Calu3 (cell line): ENCODE results near the gene DYDC1. TPM values are rescaled to one million over a fixed set of nuclear protein-coding genes. Genes with fewer than 3 reads are reported as not detected.
"Not testable (repeated sequence)": the region's sequence is repeated elsewhere in the genome, so short reads cannot be mapped to it uniquely, and the experiment has no call there.

Experiments
- BruUV-seq: library from RNA; stranded (reverse); fragments of 400-500 nt; replicated peaks from 2 replicates; lab custom pipeline; 2021; lab: Mats Ljungman, UMichigan
- CTCF ChIA-PET: fragments of 300-600 bp; sonication (Branson Sonifier 250); formaldehyde crosslinking; loops from one replicate; lab custom pipeline; 2022; ENCODE audit warnings: antibody characterized with exemption; lab: Charles Lee
- DNase-seq: peaks from one replicate; pipeline ENCODE4 v3.0.0; 2022
- H3K27ac Mint-ChIP-seq: one replicate; pipeline ENCODE4 v1.8.0; 2022; ENCODE audit warnings: mixed read lengths; ENCODE audit not compliant: unreplicated experiment
- H3K27me3 Mint-ChIP-seq: one replicate; pipeline ENCODE4 v1.8.0; 2022; ENCODE audit warnings: mixed read lengths; ENCODE audit not compliant: unreplicated experiment
- H3K36me3 Mint-ChIP-seq: one replicate; pipeline ENCODE4 v1.8.0; 2022; ENCODE audit warnings: mild to moderate bottlenecking, moderate library complexity, mixed read lengths; ENCODE audit not compliant: insufficient read depth, unreplicated experiment
- H3K4me1 Mint-ChIP-seq: one replicate; pipeline ENCODE4 v1.8.0; 2022; ENCODE audit warnings: mild to moderate bottlenecking, low read depth, mixed read lengths; ENCODE audit not compliant: unreplicated experiment
- H3K4me3 Mint-ChIP-seq: one replicate; pipeline ENCODE4 v1.8.0; 2022; ENCODE audit warnings: mild to moderate bottlenecking, low read depth, moderate library complexity, mixed read lengths; ENCODE audit not compliant: unreplicated experiment
- H3K9me3 Mint-ChIP-seq: one replicate; pipeline ENCODE4 v1.8.0; 2022; ENCODE audit warnings: low read depth, mixed read lengths; ENCODE audit not compliant: unreplicated experiment
- CTCF ChIP-seq: fragments of 200-600 bp; IDR thresholded peaks from one replicate; pipeline ENCODE4 v1.8.0; 2022; ENCODE audit warnings: antibody characterized with exemption; ENCODE audit not compliant: unreplicated experiment
- intact Hi-C: fragments of 100-400 bp; cut with micrococcal nuclease; formaldehyde crosslinking; loops from one replicate; pipeline ENCODE4 v1.10.0; 2022; ENCODE audit not compliant: unreplicated experiment
- total RNA-seq: library from RNA; stranded (reverse); gene quantifications from 2 replicates; pipeline ENCODE4 v1.2.3, GENCODE V29; 2022

The DYDC1 gene
- total RNA-seq, 1 experiment from 2014 or later: not detected

- intact Hi-C loops: no loop called here
- CTCF ChIA-PET: no interaction called here
- no peak overlapping the region for H3K27ac Mint-ChIP-seq
- H3K9me3 Mint-ChIP-seq: peaks cover 4% of the 10 kb centered on the region
- BruUV-seq: no TSS peak
- peaks cover 15% of the 10 kb centered on the region for H3K4me1 Mint-ChIP-seq
- no peak for DNase-seq
- no peak overlapping the region for H3K4me3 Mint-ChIP-seq
- peaks cover 14% of the 10 kb centered on the region for H3K36me3 Mint-ChIP-seq
- no peak for TF ChIP-seq CTCF
- H3K27me3 Mint-ChIP-seq: peaks cover 68% of the 10 kb centered on the region
These were observed 3.1 kb upstream of the DYDC1 start for GRCh38 chr10:80359644-80360043.

- peaks cover 65% of the 10 kb centered on the region for H3K27me3 Mint-ChIP-seq
- BruUV-seq, DNase-seq, intact Hi-C loops, H3K9me3 Mint-ChIP-seq, H3K4me3 Mint-ChIP-seq, H3K27ac Mint-ChIP-seq: not testable (repeated sequence)
- H3K4me1 Mint-ChIP-seq: peaks cover 15% of the 10 kb centered on the region
- CTCF ChIA-PET: interaction anchor here (0.9 kb wide), 1 partner anchor 237 kb away, joined by 3 read pairs; no protein-coding TSS in a partner anchor
- peaks cover 14% of the 10 kb centered on the region for H3K36me3 Mint-ChIP-seq
These were observed 2.4 kb upstream of the DYDC1 start for GRCh38 chr10:80358925-80359324.

- peaks cover 15% of the 10 kb centered on the region for H3K4me1 Mint-ChIP-seq
- intact Hi-C loops: no loop called here
- CTCF ChIA-PET: no interaction called here
These were observed 1.2 kb upstream of the DYDC1 start for GRCh38 chr10:80357851-80358125.

GRCh38 chr10:80356989-80357850 lies 665 bp upstream of the DYDC1 start:
- H3K36me3 Mint-ChIP-seq: peaks cover 14% of the 10 kb centered on the region
- BruUV-seq: no TSS peak
- CTCF ChIA-PET: interaction anchor here (1.0 kb wide), 1 partner anchor 15 kb away, joined by 3 read pairs; no protein-coding TSS in a partner anchor
- peaks cover 15% of the 10 kb centered on the region for H3K4me1 Mint-ChIP-seq
- H3K4me3 Mint-ChIP-seq: peak overlapping the region; percentile 73
- no peak for TF ChIP-seq CTCF
- H3K9me3 Mint-ChIP-seq: peaks cover 4% of the 10 kb centered on the region
- intact Hi-C loops: no loop called here
- peak; percentile 22 for DNase-seq
- H3K27me3 Mint-ChIP-seq: peaks cover 66% of the 10 kb centered on the region
- H3K27ac Mint-ChIP-seq: no peak overlapping the region

More at GRCh38 chr10:80357851-80358125, 1.2 kb upstream of the DYDC1 start:
- peaks cover 63% of the 10 kb centered on the region for H3K27me3 Mint-ChIP-seq
- TF ChIP-seq CTCF: no peak
- BruUV-seq: no TSS peak
- H3K9me3 Mint-ChIP-seq: peaks cover 4% of the 10 kb centered on the region
- peaks cover 14% of the 10 kb centered on the region for H3K36me3 Mint-ChIP-seq
- peak overlapping the region; percentile 73 for H3K4me3 Mint-ChIP-seq
- DNase-seq: no peak
- no peak overlapping the region for H3K27ac Mint-ChIP-seq

- Mint-ChIP-seq H3K4me1 (peaks cover under 1% of the 10 kb centered on the region), H3K4me3 (no peak overlapping the region), H3K9me3 (no peaks in the 10 kb centered on the region), H3K36me3 (peaks cover 2% of the 10 kb centered on the region), H3K27me3 (peaks cover 51% of the 10 kb centered on the region), H3K27ac (no peak overlapping the region)
- no peak for DNase-seq
- no TSS peak for BruUV-seq
- no peak for TF ChIP-seq CTCF
- CTCF ChIA-PET: interaction anchor here (0.7 kb wide), 1 partner anchor 27 kb away, joined by 3 read pairs; no protein-coding TSS in a partner anchor
- intact Hi-C loops: no loop called here
These were observed 5.3 kb downstream of the DYDC1 start for GRCh38 chr10:80351220-80351619.
